Measurements from ENCODE around the gene PDE6A. TPM values are rescaled to one million over a fixed set of nuclear protein-coding genes. Genes with fewer than 3 reads are reported as not detected.
A peak's percentile ranks its signal among the peaks of the same experiment; 100 is the strongest.

PDE6A gene
- total RNA-seq, 1 experiment from 2014 or later = 0.42 TPM

DNA sequence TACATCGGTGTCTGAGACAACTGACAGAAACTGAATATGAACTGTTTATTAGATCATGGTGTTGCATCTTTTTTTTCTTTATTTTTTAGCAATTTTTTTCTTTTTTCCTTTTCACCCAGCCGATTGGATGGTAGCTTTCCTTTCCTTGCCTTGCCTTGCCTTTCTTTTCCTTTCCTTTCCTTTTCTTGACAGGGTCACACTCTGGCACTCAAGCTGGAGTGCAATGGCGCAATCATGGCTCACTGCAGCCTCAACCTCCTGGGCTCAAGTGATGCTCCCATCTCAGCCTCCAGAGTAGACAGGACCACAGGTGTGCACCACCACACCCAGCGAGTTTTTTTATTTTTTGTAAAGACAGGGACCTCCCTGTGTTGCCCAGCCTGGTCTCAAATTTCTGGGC is 2.8 kb downstream of the PDE6A start:
- no peaks in the 10 kb centered on the region for H3K27me3 Mint-ChIP-seq (ENCODE audit: insufficient read depth, unreplicated experiment)
- no peak overlapping the region for H3K4me3 Mint-ChIP-seq (ENCODE audit: unreplicated experiment)
- H3K36me3 Mint-ChIP-seq (ENCODE audit: insufficient read depth, unreplicated experiment) = peaks cover 8% of the 10 kb centered on the region
- no peak for DNase-seq (ENCODE audit: unreplicated experiment)
- POLR2A ChIA-PET = interaction anchor here (0.6 kb wide), 1 partner anchor 55 kb away, joined by 4 read pairs; no protein-coding TSS in a partner anchor
- TF ChIP-seq, protein P1, sequence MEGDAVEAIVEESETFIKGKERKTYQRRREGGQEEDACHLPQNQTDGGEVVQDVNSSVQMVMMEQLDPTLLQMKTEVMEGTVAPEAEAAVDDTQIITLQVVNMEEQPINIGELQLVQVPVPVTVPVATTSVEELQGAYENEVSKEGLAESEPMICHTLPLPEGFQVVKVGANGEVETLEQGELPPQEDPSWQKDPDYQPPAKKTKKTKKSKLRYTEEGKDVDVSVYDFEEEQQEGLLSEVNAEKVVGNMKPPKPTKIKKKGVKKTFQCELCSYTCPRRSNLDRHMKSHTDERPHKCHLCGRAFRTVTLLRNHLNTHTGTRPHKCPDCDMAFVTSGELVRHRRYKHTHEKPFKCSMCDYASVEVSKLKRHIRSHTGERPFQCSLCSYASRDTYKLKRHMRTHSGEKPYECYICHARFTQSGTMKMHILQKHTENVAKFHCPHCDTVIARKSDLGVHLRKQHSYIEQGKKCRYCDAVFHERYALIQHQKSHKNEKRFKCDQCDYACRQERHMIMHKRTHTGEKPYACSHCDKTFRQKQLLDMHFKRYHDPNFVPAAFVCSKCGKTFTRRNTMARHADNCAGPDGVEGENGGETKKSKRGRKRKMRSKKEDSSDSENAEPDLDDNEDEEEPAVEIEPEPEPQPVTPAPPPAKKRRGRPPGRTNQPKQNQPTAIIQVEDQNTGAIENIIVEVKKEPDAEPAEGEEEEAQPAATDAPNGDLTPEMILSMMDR (IDR thresholded peaks at IDR 0.05; ENCODE audit: unreplicated experiment) = no peak
- peak overlapping the region; percentile 98 for H3K27ac Mint-ChIP-seq (ENCODE audit: low read depth, unreplicated experiment)
- peaks cover 63% of the 10 kb centered on the region for H3K4me1 Mint-ChIP-seq (ENCODE audit: insufficient read depth, unreplicated experiment)
- no TSS peak for BruUV-seq (replicated peaks)
- CTCF ChIA-PET = interaction anchor here (0.6 to 1.2 kb wide), 4 partner anchors 8 to 40 kb away, joined by 3 to 5 read pairs (median 3); no protein-coding TSS in a partner anchor
- H3K9me3 Mint-ChIP-seq (ENCODE audit: unreplicated experiment) = no peaks in the 10 kb centered on the region
- intact Hi-C loops (cut with micrococcal nuclease) = no loop called here

DNA sequence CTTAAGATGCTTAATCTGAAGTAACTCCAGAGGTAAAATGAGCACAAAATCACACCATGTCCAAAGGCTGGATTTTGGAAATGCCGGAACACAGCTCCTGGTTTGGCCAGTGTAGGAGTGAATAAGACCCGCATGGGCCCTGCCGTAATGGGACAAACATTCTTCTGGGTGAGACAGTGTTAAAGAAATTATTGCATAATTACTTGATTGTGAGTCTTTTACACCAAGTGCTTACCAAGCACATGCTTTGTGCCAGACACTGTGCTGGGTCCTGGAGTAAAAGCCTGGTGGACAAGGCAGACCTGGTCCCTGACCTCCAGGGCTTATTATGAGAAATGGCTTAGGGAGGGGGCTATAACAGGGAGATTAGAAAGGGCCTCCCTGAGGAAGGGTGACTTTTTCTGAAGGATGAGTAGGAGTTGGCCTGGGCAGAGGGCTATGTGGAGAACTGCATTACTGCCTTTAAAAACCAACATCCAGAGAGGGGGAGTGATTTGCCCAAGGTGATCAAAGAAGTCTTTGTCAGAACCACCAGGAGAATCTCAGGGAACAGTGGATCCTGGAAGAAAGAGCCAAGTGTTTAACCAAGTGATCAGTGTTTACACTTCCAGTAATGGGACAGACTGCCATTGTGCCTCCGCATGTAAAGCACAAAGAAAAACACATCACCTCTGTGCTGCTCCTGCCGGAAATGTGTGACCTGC is 3.5 kb downstream of the PDE6A start:
- Mint-ChIP-seq H3K27me3 (ENCODE audit: insufficient read depth, unreplicated experiment) (no peaks in the 10 kb centered on the region), H3K4me1 (ENCODE audit: insufficient read depth, unreplicated experiment) (peaks cover 70% of the 10 kb centered on the region), H3K27ac (ENCODE audit: low read depth, unreplicated experiment) (peak overlapping the region; percentile 98), H3K9me3 (ENCODE audit: unreplicated experiment) (no peaks in the 10 kb centered on the region), H3K4me3 (ENCODE audit: unreplicated experiment) (no peak overlapping the region), H3K36me3 (ENCODE audit: insufficient read depth, unreplicated experiment) (peaks cover 8% of the 10 kb centered on the region)
- TF ChIP-seq, protein P1 (IDR thresholded peaks at IDR 0.05; ENCODE audit: unreplicated experiment) = no peak
- peak; percentile 36 for DNase-seq (ENCODE audit: unreplicated experiment)
- BruUV-seq (replicated peaks) = no TSS peak
- ChIA-PET CTCF (interaction anchor here (0.6 to 2.1 kb wide), 6 partner anchors 9 to 304 kb away, joined by 3 to 14 read pairs (median 3); no protein-coding TSS in a partner anchor), POLR2A (interaction anchor here (2.6 kb wide), 1 partner anchor 18 kb away, joined by 58 read pairs; the partner anchor contains the start of gene SLC26A2)
- intact Hi-C loops (cut with micrococcal nuclease) = no loop called here

DNA sequence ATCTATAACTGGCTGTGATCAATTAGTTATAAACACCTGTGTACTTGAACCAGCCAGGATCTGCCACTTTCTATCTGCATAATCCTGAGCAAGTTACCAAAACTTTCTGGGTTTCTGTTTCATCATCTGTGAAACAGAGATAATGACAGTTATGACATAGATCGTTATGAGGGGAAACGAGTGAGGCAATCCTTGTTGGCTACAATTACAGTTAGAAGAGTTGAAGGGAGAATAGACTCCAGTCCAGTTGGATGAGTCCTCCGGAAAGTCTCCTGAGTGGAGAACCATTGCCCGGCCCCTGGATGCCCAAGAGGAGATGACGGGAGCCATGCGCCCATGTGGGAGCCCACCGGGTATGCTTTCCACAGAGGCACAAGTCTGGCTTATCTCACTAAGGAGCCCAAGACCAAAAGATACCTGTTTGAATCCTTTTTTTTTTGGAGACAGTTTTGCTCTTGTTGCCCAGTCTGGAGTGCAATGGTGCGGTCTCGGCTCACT is 4.5 kb downstream of the PDE6A start:
- peak; percentile 96 for DNase-seq (ENCODE audit: unreplicated experiment)
- no TSS peak for BruUV-seq (replicated peaks)
- intact Hi-C loops (cut with micrococcal nuclease) = no loop called here
- H3K27me3 Mint-ChIP-seq (ENCODE audit: insufficient read depth, unreplicated experiment) = no peaks in the 10 kb centered on the region
- H3K36me3 Mint-ChIP-seq (ENCODE audit: insufficient read depth, unreplicated experiment) = peaks cover 8% of the 10 kb centered on the region
- H3K9me3 Mint-ChIP-seq (ENCODE audit: unreplicated experiment) = no peaks in the 10 kb centered on the region
- peak overlapping the region; percentile 55 for H3K4me3 Mint-ChIP-seq (ENCODE audit: unreplicated experiment)
- TF ChIP-seq, protein P1 (IDR thresholded peaks at IDR 0.05; ENCODE audit: unreplicated experiment) = no peak
- H3K27ac Mint-ChIP-seq (ENCODE audit: low read depth, unreplicated experiment) = peak overlapping the region; percentile 98
- ChIA-PET CTCF (interaction anchor here (0.7 to 2.1 kb wide), 13 partner anchors 9 to 303 kb away, joined by 3 to 14 read pairs (median 4); no protein-coding TSS in a partner anchor), POLR2A (interaction anchor here (0.6 to 2.6 kb wide), 17 partner anchors 12 to 1831 kb away, joined by 3 to 58 read pairs (median 5); partner anchors contain the start of gene SLC26A2)
- H3K4me1 Mint-ChIP-seq (ENCODE audit: insufficient read depth, unreplicated experiment) = peaks cover 78% of the 10 kb centered on the region

DNA sequence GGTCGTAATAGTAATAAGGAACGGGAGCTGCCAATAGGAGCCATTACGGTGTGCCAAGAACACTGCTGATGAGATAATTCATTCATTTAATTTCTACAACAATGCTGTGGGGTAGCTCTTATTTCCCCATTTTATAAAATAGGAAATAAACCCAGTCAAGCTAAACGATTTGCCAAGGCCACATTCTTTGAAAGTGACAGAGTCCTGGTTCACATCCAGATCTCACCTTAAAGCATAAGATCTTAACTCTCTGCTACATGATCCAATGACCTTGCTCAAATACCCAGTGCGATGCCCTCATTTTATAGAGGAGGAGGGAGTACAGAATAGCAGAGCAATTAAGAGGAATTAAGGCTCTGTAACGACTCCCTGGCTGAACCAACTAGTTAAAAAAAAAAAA is 5.0 kb downstream of the PDE6A start:
- TF ChIP-seq, protein P1 (IDR thresholded peaks at IDR 0.05; ENCODE audit: unreplicated experiment) = no peak
- ChIA-PET CTCF (interaction anchor here (0.7 to 2.1 kb wide), 17 partner anchors 8 to 318 kb away, joined by 3 to 14 read pairs (median 4); partner anchors contain the start of gene SLC26A2), POLR2A (interaction anchor here (0.6 to 2.6 kb wide), 28 partner anchors 10 to 1831 kb away, joined by 3 to 58 read pairs (median 4); partner anchors contain the start of gene SLC26A2)
- peak overlapping the region; percentile 98 for H3K27ac Mint-ChIP-seq (ENCODE audit: low read depth, unreplicated experiment)
- peak; percentile 56 for DNase-seq (ENCODE audit: unreplicated experiment)
- peak overlapping the region; percentile 55 for H3K4me3 Mint-ChIP-seq (ENCODE audit: unreplicated experiment)
- H3K27me3 Mint-ChIP-seq (ENCODE audit: insufficient read depth, unreplicated experiment) = no peaks in the 10 kb centered on the region
- TSS peak; percentile 95 for BruUV-seq (replicated peaks)
- H3K4me1 Mint-ChIP-seq (ENCODE audit: insufficient read depth, unreplicated experiment) = peaks cover 78% of the 10 kb centered on the region
- H3K36me3 Mint-ChIP-seq (ENCODE audit: insufficient read depth, unreplicated experiment) = peaks cover 8% of the 10 kb centered on the region
- no peaks in the 10 kb centered on the region for H3K9me3 Mint-ChIP-seq (ENCODE audit: unreplicated experiment)
- intact Hi-C loops (cut with micrococcal nuclease) = loop anchor here (1.0 to 2.0 kb wide), 3 partner anchors 21 to 43 kb away; partner anchors contain the start of gene SLC26A2

Data from MCF 10A (cell line).